Psoas muscle (tissue), 8 donors: ENCODE data around the gene RNF13. TPM values are rescaled to one million over a fixed set of nuclear protein-coding genes. Genes with fewer than 3 reads are reported as not detected.
"Not testable (repeated sequence)": the region's sequence is repeated elsewhere in the genome, so short reads cannot be mapped to it uniquely, and the experiment has no call there.

Experiments
- ATAC-seq, 4 donors: fragments of 200-7000 bp; cut with Tn5 transposase; one replicate each; pipeline ENCODE4 v1.9.1; 2020; ENCODE audit warnings: moderate library complexity in 3 of 4, mild to moderate bottlenecking in 2 of 4
- DNase-seq, 2 donors: peaks; one replicate each; pipeline ENCODE4 v3.0.0-alpha.2; 2020
- H3K27ac ChIP-seq: fragments of 200-600 bp; one replicate; pipeline ENCODE4 v1.8.0; 2022
- H3K27me3 ChIP-seq, 3 donors: fragments of 200-600 bp in 1 of 3; one replicate each; pipeline versions ENCODE4 v1.6.1 to v1.8.0; 2013 to 2022; ENCODE audit warnings: low read length in 2 of 3, mild to moderate bottlenecking in 2 of 3, moderate library complexity in 1 of 3; ENCODE audit not compliant: insufficient read depth in 3 of 3
- H3K36me3 ChIP-seq, 2 donors: fragments of 200-600 bp in 1 of 2; one replicate each; pipeline versions ENCODE4 v1.6.1 to v1.8.0; 2013 to 2022; ENCODE audit warnings: low read depth in 1 of 2, mild to moderate bottlenecking in 1 of 2, moderate library complexity in 1 of 2; ENCODE audit not compliant: insufficient read depth in 1 of 2
- H3K4me1 ChIP-seq: fragments of 200-600 bp; one replicate; pipeline ENCODE4 v1.8.0; 2022
- H3K4me3 ChIP-seq: fragments of 200-600 bp; one replicate; pipeline ENCODE4 v1.8.0; 2022; ENCODE audit warnings: mild to moderate bottlenecking
- H3K9me3 ChIP-seq: fragments of 200-600 bp; one replicate; pipeline ENCODE4 v1.8.0; 2022
- WGBS, 3 donors: extraction: QIAGEN DNeasy Blood & Tissue Kit; methylation state at CpG; one replicate each; pipeline versions ENCODE4 v1.1.6 to v1.1.7; 2013; 5-methylcytosine and 5-hydroxymethylcytosine counted together
- intact Hi-C, 2 donors: fragments of 100-400 bp; cut with DNase I; formaldehyde crosslinking; loops; one replicate each; pipeline versions ENCODE4 v1.11.0 to v1.14.2; 2022
- polyA plus RNA-seq, 3 donors: library from polyadenylated mRNA; stranded (reverse); fragments of 200-250 nt; gene quantifications; one replicate each; pipeline ENCODE4 v1.2.3, GENCODE V29; 2013
- total RNA-seq, 4 donors: library from RNA; stranded (reverse); fragmentation: NEBNext Ultra II Directional in 2 of 4; extraction: Animal tissue kit (Norgen Biotek cat#: 25700) in 2 of 4; gene quantifications; one replicate each; pipeline versions ENCODE4 v1.2.1 to v1.2.4, GENCODE V29; 2021 to 2023
- TF ChIP-seq, protein P1 (sequence below): fragments of 200-600 bp; IDR thresholded peaks from one replicate; pipeline ENCODE4 v1.8.0; 2022; ENCODE audit warnings: antibody characterized with exemption
- donor health status: healthy with polysubstance abuse.
- donor health status: DM: no; HTN: no; CAD: no; lungs with moderate emphysema.
- donor health status: Bipolar disorder and iron deficiency.
- donor health status: healthy.
- donor health status: DM: yes; HTN: yes; CAD: no.
- donor health status: DM: no; HTN: no; CAD: no.
- donor health status: DM: no; HTN: no; CAD: no.
- donor health status: DM: yes; HTN: yes; CAD: no.

The RNF13 gene
- total and polyA plus RNA-seq, 7 donors, result 21.7 to 51.0 (median 41.6) TPM

DNA sequence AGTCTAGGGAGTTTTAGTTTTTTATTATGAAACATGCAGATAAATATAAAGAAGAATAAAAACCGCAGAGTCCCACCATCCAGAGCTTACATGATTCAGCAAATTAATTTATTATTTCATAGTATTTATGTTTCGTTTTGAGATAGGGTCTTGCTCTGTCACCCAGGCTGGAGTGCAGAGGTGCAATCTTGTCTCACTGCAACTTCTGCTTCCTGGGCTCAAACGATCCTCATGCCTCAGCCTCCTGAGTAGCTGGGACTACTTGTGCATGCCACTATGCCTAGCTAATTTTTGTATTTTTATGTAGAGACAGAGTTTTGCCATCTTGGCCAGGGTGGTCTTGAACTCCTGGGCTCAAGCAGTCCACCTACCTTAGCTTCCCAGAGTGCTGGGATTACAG lies 13.6 kb downstream of the RNF13 start:
- no peak overlapping the region for H3K4me3 ChIP-seq
- DNase-seq (no peak), ATAC-seq (no peak)
- no peak overlapping the region for H3K27ac ChIP-seq
- 78 to 87% (median 80%) methylated on average over 3 of the region's 3 CpGs for WGBS, 3 donors
- no peaks in the 10 kb centered on the region for H3K36me3 ChIP-seq
- intact Hi-C loops, result no loop called here
- H3K27me3 ChIP-seq, result no peaks in the 10 kb centered on the region
- H3K9me3 ChIP-seq, result peaks cover 18% of the 10 kb centered on the region
- H3K4me1 ChIP-seq, result peaks cover 32% of the 10 kb centered on the region
- TF ChIP-seq, protein P1, sequence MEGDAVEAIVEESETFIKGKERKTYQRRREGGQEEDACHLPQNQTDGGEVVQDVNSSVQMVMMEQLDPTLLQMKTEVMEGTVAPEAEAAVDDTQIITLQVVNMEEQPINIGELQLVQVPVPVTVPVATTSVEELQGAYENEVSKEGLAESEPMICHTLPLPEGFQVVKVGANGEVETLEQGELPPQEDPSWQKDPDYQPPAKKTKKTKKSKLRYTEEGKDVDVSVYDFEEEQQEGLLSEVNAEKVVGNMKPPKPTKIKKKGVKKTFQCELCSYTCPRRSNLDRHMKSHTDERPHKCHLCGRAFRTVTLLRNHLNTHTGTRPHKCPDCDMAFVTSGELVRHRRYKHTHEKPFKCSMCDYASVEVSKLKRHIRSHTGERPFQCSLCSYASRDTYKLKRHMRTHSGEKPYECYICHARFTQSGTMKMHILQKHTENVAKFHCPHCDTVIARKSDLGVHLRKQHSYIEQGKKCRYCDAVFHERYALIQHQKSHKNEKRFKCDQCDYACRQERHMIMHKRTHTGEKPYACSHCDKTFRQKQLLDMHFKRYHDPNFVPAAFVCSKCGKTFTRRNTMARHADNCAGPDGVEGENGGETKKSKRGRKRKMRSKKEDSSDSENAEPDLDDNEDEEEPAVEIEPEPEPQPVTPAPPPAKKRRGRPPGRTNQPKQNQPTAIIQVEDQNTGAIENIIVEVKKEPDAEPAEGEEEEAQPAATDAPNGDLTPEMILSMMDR, result no peak

DNA sequence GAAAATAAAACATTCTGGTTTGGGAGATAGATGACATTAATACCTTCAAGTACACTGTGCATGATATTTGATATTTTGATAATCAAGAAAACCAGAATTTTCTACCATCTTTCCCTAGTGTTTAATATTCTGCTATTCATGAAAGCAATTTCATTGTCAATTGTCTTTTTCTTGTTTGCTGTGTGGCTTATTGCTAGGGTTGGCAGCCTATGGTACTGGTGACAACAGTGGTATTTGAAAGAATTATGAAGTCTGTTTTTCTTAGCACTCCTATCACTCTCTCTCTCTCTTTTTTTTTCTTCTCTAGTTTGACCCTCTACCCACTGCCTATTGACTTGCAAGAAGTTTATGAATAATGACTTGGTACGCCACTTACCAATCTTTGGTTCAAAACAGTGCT lies 15.4 kb downstream of the RNF13 start:
- peaks cover 28% of the 10 kb centered on the region for H3K9me3 ChIP-seq
- no peak for ATAC-seq
- H3K27me3 ChIP-seq, result no peaks in the 10 kb centered on the region
- TF ChIP-seq, protein P1, result no peak
- no peak overlapping the region for H3K27ac ChIP-seq
- no peak for DNase-seq
- intact Hi-C loops, result no loop called here
- H3K4me1 ChIP-seq, result peaks cover 23% of the 10 kb centered on the region
- 95 to 97% (median 97%) methylated on average over 1 of the region's 1 CpG for WGBS, 3 donors
- no peak overlapping the region for H3K4me3 ChIP-seq
- H3K36me3 ChIP-seq, result no peaks in the 10 kb centered on the region

DNA sequence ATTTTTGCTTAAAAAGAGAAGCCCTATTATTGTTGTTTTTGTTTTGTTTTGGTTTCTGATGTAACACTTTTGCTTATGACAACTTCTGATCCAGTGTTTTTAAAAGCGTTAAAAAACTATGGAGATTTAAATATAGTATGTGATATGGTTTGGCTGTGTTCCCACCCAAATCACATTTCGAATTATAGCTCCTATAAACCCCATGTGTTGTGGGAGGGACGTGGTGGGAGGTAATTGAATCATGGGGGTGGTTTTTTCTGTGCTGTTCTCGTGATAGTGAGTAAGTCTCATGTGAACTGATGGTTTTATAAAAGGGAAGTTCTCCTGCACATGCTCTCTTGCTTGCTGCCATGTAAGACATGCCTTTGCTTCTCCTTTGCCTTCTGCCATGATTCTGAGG lies 16.6 kb downstream of the RNF13 start:
- not testable (repeated sequence) for DNase-seq
- 90 to 95% (median 92%) methylated on average over 4 of the region's 4 CpGs for WGBS, 3 donors

DNA sequence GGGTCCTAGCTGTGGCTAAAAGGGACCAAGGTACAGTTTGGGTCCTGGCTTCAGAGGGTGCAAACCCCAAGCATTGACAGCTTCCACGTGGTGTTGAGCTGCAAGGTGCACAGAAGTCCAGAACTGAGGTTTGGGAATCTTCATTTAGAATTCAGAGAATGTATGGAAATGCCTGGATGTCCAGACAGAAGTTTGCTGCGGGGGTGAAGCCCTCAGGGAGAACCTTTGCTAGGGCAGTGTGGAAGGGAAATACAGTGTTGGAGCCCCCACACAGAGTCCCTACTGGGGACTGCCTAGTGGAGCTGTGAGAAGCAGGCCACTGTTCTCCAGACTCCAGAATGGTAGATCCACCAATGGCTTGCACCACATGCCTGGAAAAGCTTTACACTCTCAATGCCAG lies 17.9 kb downstream of the RNF13 start:
- intact Hi-C loops, result no loop called here
- Histone ChIP-seq H3K9me3 (peaks cover 26% of the 10 kb centered on the region), H3K27me3 (no peaks in the 10 kb centered on the region)

More for the DNA sequence above, 16.6 kb downstream of the RNF13 start:
- H3K27me3 ChIP-seq, H3K27ac ChIP-seq, H3K4me3 ChIP-seq, H3K36me3 ChIP-seq, ATAC-seq, intact Hi-C loops: not testable (repeated sequence)
- H3K9me3 ChIP-seq, result peaks cover 26% of the 10 kb centered on the region
- peaks cover 23% of the 10 kb centered on the region for H3K4me1 ChIP-seq

DNA sequence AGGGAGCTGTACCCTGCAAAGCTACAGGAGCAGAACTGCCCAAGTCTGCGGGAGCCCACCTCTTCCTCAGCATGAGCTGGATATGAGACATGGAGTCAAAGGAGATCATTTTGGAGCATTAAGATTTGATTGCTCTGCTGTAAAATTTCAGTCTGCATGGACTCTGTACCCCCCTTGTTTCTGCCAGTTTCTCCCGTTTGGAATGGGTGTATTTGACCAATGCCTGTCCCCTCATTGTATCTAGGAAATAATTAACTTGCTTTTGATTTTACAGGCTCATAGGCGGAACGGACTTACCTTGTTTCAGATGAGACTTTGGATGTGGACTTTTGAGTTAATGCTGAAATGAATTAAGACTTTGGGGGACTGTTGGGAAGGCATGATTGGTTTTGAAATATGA lies 18.3 kb downstream of the RNF13 start:
- 99% methylated on average over 4 of the region's 4 CpGs for WGBS, 3 donors
- intact Hi-C loops, result no loop called here
- no peak overlapping the region for H3K27ac ChIP-seq
- ATAC-seq, result no peak
- TF ChIP-seq, protein P1, result no peak
- H3K27me3 ChIP-seq, result no peaks in the 10 kb centered on the region
- H3K4me3 ChIP-seq, result no peak overlapping the region
- peaks cover 16% of the 10 kb centered on the region for H3K4me1 ChIP-seq
- H3K9me3 ChIP-seq, result peaks cover 26% of the 10 kb centered on the region
- no peaks in the 10 kb centered on the region for H3K36me3 ChIP-seq
- DNase-seq, result no peak

More for the DNA sequence above, 17.9 kb downstream of the RNF13 start:
- no peaks in the 10 kb centered on the region for H3K36me3 ChIP-seq
- DNase-seq (no peak), ATAC-seq (no peak)
- TF ChIP-seq, protein P1, result no peak
- H3K27ac ChIP-seq, result no peak overlapping the region
- WGBS, 3 donors, result 91 to 94% (median 94%) methylated on average over 2 of the region's 2 CpGs
- no peak overlapping the region for H3K4me3 ChIP-seq
- peaks cover 16% of the 10 kb centered on the region for H3K4me1 ChIP-seq
